Gastrocnemius medialis (tissue), 4 donors: Measurements from ENCODE around the gene ARFIP2. TPM values are rescaled to one million over a fixed set of nuclear protein-coding genes. Genes with fewer than 3 reads are reported as not detected.

ENCODE experiments used
- ATAC-seq, 2 donors: fragments of 150-250 bp; one replicate each; pipeline ENCODE4 v1.9.1; 2016
- DNase-seq, 2 donors: peaks; one replicate each; pipeline ENCODE4 v3.0.0-alpha.2; 2019
- H3K27ac ChIP-seq, 4 donors: fragments of 200-600 bp; sonication (generic); 1 replicate in 1 of 4; 2 replicates in 3 of 4; pipeline ENCODE4 v1.5.1; 2016 to 2018; ENCODE audit warnings: mild to moderate bottlenecking in 2 of 4, moderate library complexity in 1 of 4
- H3K27me3 ChIP-seq, 3 donors: fragments of 200-600 bp; sonication (generic) in 2 of 3; 1 replicate in 1 of 3; 2 replicates in 2 of 3; pipeline versions ENCODE4 v1.5.1 to v1.6.0; 2016 to 2019; ENCODE audit warnings: mild to moderate bottlenecking in 1 of 3, moderate library complexity in 1 of 3
- H3K36me3 ChIP-seq, 2 donors: fragments of 200-600 bp; sonication (generic) in 1 of 2; one replicate each; pipeline ENCODE4 v1.5.1; 2017 to 2018
- H3K4me1 ChIP-seq, 2 donors: fragments of 200-600 bp; sonication (generic) in 1 of 2; one replicate each; pipeline ENCODE4 v1.5.1; 2016 to 2017; ENCODE audit warnings: mild to moderate bottlenecking in 2 of 2
- H3K4me3 ChIP-seq, 4 donors: fragments of 200-600 bp; sonication (generic) in 3 of 4; 1 replicate in 1 of 4; 2 replicates in 3 of 4; pipeline ENCODE4 v1.5.1; 2016 to 2019; ENCODE audit warnings: mild to moderate bottlenecking in 2 of 4
- H3K9me3 ChIP-seq, 3 donors: fragments of 200-600 bp; sonication (generic) in 2 of 3; 1 replicate in 1 of 3; 2 replicates in 2 of 3; pipeline ENCODE4 v1.5.1; 2016 to 2019
- CTCF ChIP-seq, 5 experiments: fragments of 450-650 bp in 3 of 5; fragments of 200-600 bp in 2 of 5; sonication (generic) in 2 of 5; IDR thresholded peaks in 4 of 5; conservative IDR thresholded peaks in 1 of 5; 1 replicate in 4 of 5; 2 replicates in 1 of 5; pipeline ENCODE4 v1.5.1; 2016 to 2019; ENCODE audit warnings: antibody characterized with exemption in 5 of 5, mild to moderate bottlenecking in 3 of 5, moderate library complexity in 3 of 5
- POLR2A ChIP-seq, 2 donors: fragments of 450-650 bp; IDR thresholded peaks; one replicate each; pipeline ENCODE4 v1.6.1; 2017; ENCODE audit warnings: antibody characterized with exemption in 2 of 2, mild to moderate bottlenecking in 2 of 2, moderate library complexity in 2 of 2
- in situ Hi-C, 4 donors: fragments of 200-750 bp; cut with MboI; loops; one replicate each; pipeline versions ENCODE4 v1.15.0 to v1.8.0; 2017; ENCODE audit warnings: low sequenced_read_pairs in 4 of 4
- intact Hi-C: fragments of 100-400 bp; cut with DNase I; formaldehyde crosslinking; loops from one replicate; pipeline ENCODE4 v1.15.1; 2023; ENCODE audit warnings: low total_unique reads
- total RNA-seq, 4 donors: library from RNA; depleted of rRNA; stranded (reverse); fragments of >200 nt; gene quantifications; one replicate each; pipeline versions ENCODE4 v1.1.0 to v1.2.3, GENCODE V29; 2016

The ARFIP2 gene
- total RNA-seq, 4 donors from 2014 or later: 20.1 to 27.8 (median 24.4) TPM

- Histone ChIP-seq H3K36me3 (peaks cover 0 to 26% of the 10 kb centered on the region in 2 donors), H3K4me3 (no peak overlapping the region), H3K9me3 (no peaks in the 10 kb centered on the region), H3K4me1 (peaks cover 27% of the 10 kb centered on the region in 2 donors), H3K27me3 (no peaks in the 10 kb centered on the region), H3K27ac (no peak overlapping the region)
- intact Hi-C loops (no loop called here), in situ Hi-C loops (loop anchor here in 3 of 4 donors (10.0 to 25.0 kb wide), 2 partner anchors 129 to 239 kb away; partner anchors contain the start of genes CNGA4 (in 3 of the 3), FHIP1B (in 3 of the 3), ILK (in 1 of the 3) and RRP8 (in 1 of the 3))
- ATAC-seq (no peak), DNase-seq (no peak)
- TF ChIP-seq POLR2A (IDR thresholded peaks at IDR 0.05) (no peak), CTCF (IDR thresholded peaks at IDR 0.05 in 4 of 5, conservative IDR thresholded peaks at IDR 0.05 in 1 of 5) (no peak)
Measured at GRCh38 chr11:6475936-6476335, 5.2 kb downstream of the ARFIP2 start.

- Histone ChIP-seq H3K4me3 (no peak overlapping the region), H3K27ac (peak overlapping the region; percentile 87 to 99 (median 92)), H3K27me3 (no peaks in the 10 kb centered on the region), H3K4me1 (peaks cover 17 to 18% of the 10 kb centered on the region in 2 donors), H3K36me3 (peaks cover 0 to 26% of the 10 kb centered on the region in 2 donors), H3K9me3 (no peaks in the 10 kb centered on the region)
- in situ Hi-C loops: loop anchor here in 3 of 4 donors (10.0 to 25.0 kb wide), 2 partner anchors 130 to 238 kb away; partner anchors contain the start of genes CNGA4 (in 3 of the 3), FHIP1B (in 3 of the 3), ILK (in 1 of the 3) and RRP8 (in 1 of the 3)
- no peak for ATAC-seq
- DNase-seq: no peak
- TF ChIP-seq CTCF (IDR thresholded peaks at IDR 0.05 in 4 of 5, conservative IDR thresholded peaks at IDR 0.05 in 1 of 5) (no peak), POLR2A (IDR thresholded peaks at IDR 0.05) (no peak)
- intact Hi-C loops: loop anchor here (1.0 kb wide), 1 partner anchor 208 kb away; the partner anchor contains the start of gene MRPL17
Measured at GRCh38 chr11:6474806-6475500, 6.2 kb downstream of the ARFIP2 start.

- H3K9me3 ChIP-seq: no peaks in the 10 kb centered on the region
- H3K27me3 ChIP-seq: no peaks in the 10 kb centered on the region
- DNase-seq (no peak), ATAC-seq (peak in 1 of 2 donors; percentile 4)
- H3K27ac ChIP-seq: peak overlapping the region; percentile 87 to 99 (median 92)
- intact Hi-C loops (loop anchor here (1.0 kb wide), 1 partner anchor 209 kb away; the partner anchor contains the start of gene MRPL17), in situ Hi-C loops (loop anchor here in 1 of 4 donors (10.0 kb wide), 1 partner anchor 130 kb away; the partner anchor contains the start of genes ILK and RRP8)
- no peak for TF ChIP-seq POLR2A (IDR thresholded peaks at IDR 0.05)
- TF ChIP-seq CTCF (IDR thresholded peaks at IDR 0.05 in 4 of 5, conservative IDR thresholded peaks at IDR 0.05 in 1 of 5): no peak
- H3K4me1 ChIP-seq: peaks cover 14 to 15% of the 10 kb centered on the region in 2 donors
- peaks cover 0 to 26% of the 10 kb centered on the region in 2 donors for H3K36me3 ChIP-seq
- peak overlapping the region; percentile 55 to 77 (median 72) for H3K4me3 ChIP-seq
Measured at GRCh38 chr11:6474413-6474792, 6.7 kb downstream of the ARFIP2 start.

- ATAC-seq: peak; percentile 81 to 84
- intact Hi-C loops: loop anchor here (1.0 to 2.0 kb wide), 3 partner anchors 54 to 210 kb away; partner anchors contain the start of genes APBB1, MRPL17 and SMPD1
Measured at GRCh38 chr11:6473451-6474412, 7.4 kb downstream of the ARFIP2 start, which contains the start of gene TRIM3. TSS of gene TRIM3 (minus strand) at chr11:6473941. CDS start at chr11:6465695, 8,246 bp downstream.

More at GRCh38 chr11:6473451-6474412, 7.4 kb downstream of the ARFIP2 start, which contains the start of gene TRIM3:
- peaks cover 0 to 21% of the 10 kb centered on the region in 2 donors for H3K36me3 ChIP-seq
- peak; percentile 92 to 93 for DNase-seq
- in situ Hi-C loops: loop anchor here in 1 of 4 donors (10.0 kb wide), 1 partner anchor 131 kb away; the partner anchor contains the start of genes ILK and RRP8
- H3K27me3 ChIP-seq: no peaks in the 10 kb centered on the region
- H3K4me1 ChIP-seq: peaks cover 14 to 15% of the 10 kb centered on the region in 2 donors
- H3K27ac ChIP-seq: peak within 1 kb of the TSS; percentile 87 to 99 (median 92)
- H3K4me3 ChIP-seq: peak within 1 kb of the TSS; percentile 75 to 94 (median 80)
- TF ChIP-seq POLR2A (IDR thresholded peaks at IDR 0.05) (peak; percentile 87 to 93), CTCF (IDR thresholded peaks at IDR 0.05 in 4 of 5, conservative IDR thresholded peaks at IDR 0.05 in 1 of 5) (peak in 2 of 5 experiments; percentile 17 to 21)
- H3K9me3 ChIP-seq: no peaks in the 10 kb centered on the region
